GM12878 (cell line): Measurements from ENCODE around the gene KRTAP29-1. TPM values are rescaled to one million over a fixed set of nuclear protein-coding genes. Genes with fewer than 3 reads are reported as not detected.
"Not testable (repeated sequence)": the region's sequence is repeated elsewhere in the genome, so short reads cannot be mapped to it uniquely, and the experiment has no call there.

ENCODE experiments used
- ATAC-seq: fragments of 200-7000 bp; cut with Tn5 transposase; 3 replicates; pipeline ENCODE4 v1.9.1; 2020; ENCODE audit warnings: mild to moderate bottlenecking, moderate library complexity
- BruUV-seq: library from RNA; stranded (reverse); fragments of 400-500 nt; replicated peaks from 2 replicates; lab custom pipeline; 2021; lab: Mats Ljungman, UMichigan
- CTCF ChIA-PET: fragments of 300-600 bp; sonication (Branson Sonifier 250); formaldehyde crosslinking; extraction: SDS; loops from one replicate; lab custom pipeline; 2021; ENCODE audit warnings: inconsistent platforms; lab: Yijun Ruan, JAX
- POLR2A ChIA-PET: fragments of 350-600 bp; formaldehyde crosslinking; extraction: SDS; loops from one replicate; lab custom pipeline; 2021; ENCODE audit warnings: inconsistent platforms; lab: Charles Lee
- RAD21 ChIA-PET: fragments of 300-600 bp; sonication (Branson Sonifier 250); formaldehyde crosslinking; loops from one replicate; lab custom pipeline; 2023; ENCODE audit warnings: antibody characterized with exemption; ENCODE audit not compliant: unreplicated experiment; lab: Charles Lee
- SMC1A ChIA-PET: fragments of 300-600 bp; sonication (Branson Sonifier 250); formaldehyde crosslinking; loops from one replicate; lab custom pipeline; 2023; ENCODE audit not compliant: unreplicated experiment, uncharacterized antibody; lab: Charles Lee
- DNase-seq: peaks from one replicate; pipeline ENCODE4 v3.0.0-alpha.2; 2011; ENCODE audit warnings: low read depth, low spot score
- FAIRE-seq: peaks from 3 replicates; lab custom pipeline; 2011; peaks lifted over from hg19 to GRCh38; lab: Jason Lieb, UNC
- H2AFZ ChIP-seq: 2 replicates; pipeline ENCODE4 v1.6.0; 2011; ENCODE audit warnings: low read depth, low read length, control low read depth; ENCODE audit not compliant: control insufficient read depth
- H3K27ac ChIP-seq: 2 replicates; pipeline ENCODE4 v1.5.1; 2011; ENCODE audit warnings: control low read depth; ENCODE audit not compliant: control insufficient read depth, insufficient read depth
- H3K27me3 ChIP-seq, 2 experiments: replicated peaks in 1 of 2; 2 replicates each; pipeline versions ENCODE4 v1.6.0 to v1.6.1; 2011; ENCODE audit warnings: low read length in 1 of 2; ENCODE audit not compliant: control insufficient read depth in 2 of 2, insufficient read depth in 2 of 2
- H3K36me3 ChIP-seq, 2 experiments: 2 replicates each; pipeline ENCODE4 v1.5.1; 2011; ENCODE audit warnings: low read length in 1 of 2; ENCODE audit not compliant: control insufficient read depth in 2 of 2, insufficient read depth in 2 of 2
- H3K4me1 ChIP-seq: 2 replicates; pipeline ENCODE4 v1.6.1; 2011; ENCODE audit warnings: mild to moderate bottlenecking, low read length, moderate library complexity, mixed read lengths; ENCODE audit not compliant: control insufficient read depth, insufficient read depth
- H3K4me2 ChIP-seq: 2 replicates; pipeline ENCODE4 v1.6.0; 2011; ENCODE audit warnings: control low read depth; ENCODE audit not compliant: control insufficient read depth, insufficient read depth
- H3K4me3 ChIP-seq: fragments of 200-600 bp; sonication (generic); 2 replicates; pipeline ENCODE4 v1.5.1; 2016
- H3K79me2 ChIP-seq: 2 replicates; pipeline ENCODE4 v1.6.0; 2011; ENCODE audit warnings: low read length; ENCODE audit not compliant: control insufficient read depth, insufficient read depth
- H3K9ac ChIP-seq: 2 replicates; pipeline ENCODE4 v1.8.0; 2011; ENCODE audit warnings: low read length, control low read depth, mixed read lengths; ENCODE audit not compliant: control insufficient read depth, insufficient read depth
- H3K9me3 ChIP-seq: replicated peaks from 3 replicates; pipeline ENCODE4 v1.5.1; 2011; ENCODE audit warnings: mild to moderate bottlenecking, low read length; ENCODE audit not compliant: control insufficient read depth, insufficient read depth
- H4K20me1 ChIP-seq: 2 replicates; pipeline ENCODE4 v1.6.0; 2011; ENCODE audit not compliant: control insufficient read depth, insufficient read depth
- BCL3 ChIP-seq: IDR thresholded peaks from 2 replicates; pipeline ENCODE4 v1.6.1; 2011; ENCODE audit warnings: borderline replicate concordance, low read depth, mild to moderate bottlenecking, moderate library complexity, low read length; ENCODE audit not compliant: insufficient read depth, poor library complexity, severe bottlenecking
- CBFB ChIP-seq: IDR thresholded peaks from 2 replicates; pipeline ENCODE4 v1.6.1; 2016; ENCODE audit warnings: antibody characterized with exemption, low read depth
- POLR2AphosphoS2 ChIP-seq: IDR thresholded peaks from 2 replicates; pipeline ENCODE4 v1.6.1; 2011; ENCODE audit warnings: low read depth, mild to moderate bottlenecking, low read length, improper control_type of control experiment, moderate library complexity
- POLR2AphosphoS5 ChIP-seq: IDR thresholded peaks from 2 replicates; pipeline ENCODE4 v1.6.1; 2011; ENCODE audit warnings: mild to moderate bottlenecking, low read length, inconsistent platforms
- RELB ChIP-seq: fragments of 450-650 bp; IDR thresholded peaks from 2 replicates; pipeline ENCODE4 v1.6.1; 2017; ENCODE audit warnings: low read depth, mild to moderate bottlenecking, moderate library complexity
- WGBS: methylation state at CpG from one replicate; pipeline ENCODE4 v1.1.6; 2016; ENCODE audit warnings: low lambda C conversion rate; ENCODE audit not compliant: insufficient replicate concordance, insufficient coverage; ENCODE audit errors: missing lambda C conversion rate; 5-methylcytosine and 5-hydroxymethylcytosine counted together
- in situ Hi-C: fragments of 300-500 bp; cut with MboI; formaldehyde crosslinking; loops from 9 replicates; pipeline ENCODE4 v1.14.3; 2018; ENCODE audit warnings: mixed read lengths
- intact Hi-C: fragments of 100-400 bp; cut with micrococcal nuclease; formaldehyde crosslinking; loops from one replicate; pipeline ENCODE4 v1.14.2; 2022; ENCODE audit not compliant: unreplicated experiment
- polyA plus RNA-seq, 11 experiments: library from polyadenylated mRNA; depleted of rRNA in 4 of 11; unstranded in 6 of 11; stranded (reverse) in 5 of 11; fragments of >200 nt; fragmentation: Nextera tagmentation in 4 of 11; fragmentation: Illumina TruSeq in 1 of 11; extraction: Ambion mirVana in 4 of 11; extraction: Trizol in 1 of 11; gene quantifications; 1 replicate in 1 of 11; 2 replicates in 10 of 11; pipeline versions ENCODE4 v1.2.1 to v1.2.3, GENCODE V29; 2011 to 2016; ENCODE audit warnings: inconsistent platforms in 2 of 11, missing spikeins in 2 of 11, low read depth in 1 of 11
- total RNA-seq, 4 experiments: library from RNA; depleted of rRNA in 3 of 4; stranded (reverse); fragments of >200 nt in 3 of 4; fragmentation: Illumina TruSeq in 1 of 4; extraction: Trizol in 1 of 4; gene quantifications; 2 replicates each; pipeline versions ENCODE4 v1.2.1 to v1.2.3, GENCODE V29; 2013 to 2021

KRTAP29-1 gene
- total and polyA plus RNA-seq, 10 of the 15 experiments (the other 5 are each of a cell fraction or from before 2014, with no cell fraction given): 1.9 TPM; not detected in 9

- TF ChIP-seq BCL3 (no peak), RELB (no peak), POLR2AphosphoS2 (no peak), POLR2AphosphoS5 (no peak), CBFB (no peak)
Measured at GRCh38 chr17:41271858-41272257, 30.8 kb downstream of the KRTAP29-1 start (continued).

GRCh38 chr17:41271323-41271722 lies 31.3 kb downstream of the KRTAP29-1 start:
- H4K20me1 ChIP-seq, H3K27me3 ChIP-seq, H3K27ac ChIP-seq, DNase-seq, H3K4me1 ChIP-seq, H2AFZ ChIP-seq, H3K4me2 ChIP-seq, FAIRE-seq, H3K36me3 ChIP-seq, H3K4me3 ChIP-seq, intact Hi-C loops, ATAC-seq, BruUV-seq, H3K9ac ChIP-seq, SMC1A ChIA-PET, H3K79me2 ChIP-seq, H3K9me3 ChIP-seq, in situ Hi-C loops, RAD21 ChIA-PET, POLR2A ChIA-PET, CTCF ChIA-PET: not testable (repeated sequence)
- WGBS: no CpG with 5 or more reads among the region's 1 CpG
